Liver (tissue), 9 donors: Measurements from ENCODE around the gene GALNT9. TPM values are rescaled to one million over a fixed set of nuclear protein-coding genes. Genes with fewer than 3 reads are reported as not detected.

Experiments used
- DNase-seq: peaks from one replicate; pipeline ENCODE4 v3.0.0-alpha.2; 2017; ENCODE audit warnings: low spot score
- H3K27ac ChIP-seq, 2 donors: one replicate each; pipeline ENCODE4 v1.7.0; 2013; ENCODE audit warnings: inconsistent platforms in 2 of 2, low read length in 2 of 2, control low read depth in 1 of 2, low read depth in 1 of 2, mild to moderate bottlenecking in 1 of 2
- H3K27me3 ChIP-seq, 4 donors: one replicate each; pipeline versions ENCODE4 v1.6.1 to v1.7.0; 2013; ENCODE audit warnings: low read length in 3 of 4, inconsistent platforms in 1 of 4, mild to moderate bottlenecking in 1 of 4, moderate library complexity in 1 of 4; ENCODE audit not compliant: control insufficient read depth in 4 of 4, insufficient read depth in 4 of 4
- H3K36me3 ChIP-seq, 4 donors: one replicate each; pipeline versions ENCODE4 v1.6.1 to v1.7.0; 2013; ENCODE audit warnings: low read length in 3 of 4, mild to moderate bottlenecking in 3 of 4, low read depth in 1 of 4, moderate library complexity in 1 of 4; ENCODE audit not compliant: control insufficient read depth in 4 of 4, insufficient read depth in 3 of 4
- H3K4me1 ChIP-seq, 4 donors: one replicate each; pipeline versions ENCODE4 v1.6.1 to v1.7.0; 2013; ENCODE audit warnings: low read length in 3 of 4, mild to moderate bottlenecking in 3 of 4, moderate library complexity in 1 of 4; ENCODE audit not compliant: control insufficient read depth in 4 of 4, insufficient read depth in 4 of 4
- H3K4me3 ChIP-seq, 3 donors: one replicate each; pipeline versions ENCODE4 v1.6.1 to v1.7.0; 2013; ENCODE audit warnings: low read length in 3 of 3, control low read depth in 1 of 3, low read depth in 1 of 3, mild to moderate bottlenecking in 1 of 3
- H3K9ac ChIP-seq, 2 donors: one replicate each; pipeline ENCODE4 v1.7.0; 2013; ENCODE audit warnings: low read length in 2 of 2, mild to moderate bottlenecking in 2 of 2, moderate library complexity in 2 of 2, control low read depth in 1 of 2, low read depth in 1 of 2
- H3K9me3 ChIP-seq, 4 donors: one replicate each; pipeline versions ENCODE4 v1.6.1 to v1.7.0; 2013; ENCODE audit warnings: low read length in 3 of 4; ENCODE audit not compliant: control insufficient read depth in 4 of 4
- ATF3 ChIP-seq: IDR thresholded peaks from 2 replicates; pipeline ENCODE4 v1.6.1; 2016; ENCODE audit warnings: antibody characterized with exemption
- EGR1 ChIP-seq, 2 donors: IDR thresholded peaks; 2 replicates each; pipeline ENCODE4 v1.6.1; 2016 to 2018; ENCODE audit warnings: antibody characterized with exemption in 2 of 2, low read depth in 2 of 2
- FOXA1 ChIP-seq: IDR thresholded peaks from 2 replicates; pipeline ENCODE4 v1.6.1; 2016; ENCODE audit warnings: antibody characterized with exemption
- FOXA2 ChIP-seq: IDR thresholded peaks from 2 replicates; pipeline ENCODE4 v1.6.1; 2016; ENCODE audit warnings: antibody characterized with exemption
- GABPA ChIP-seq, 2 donors: IDR thresholded peaks in 1 of 2; conservative IDR thresholded peaks in 1 of 2; 2 replicates each; pipeline ENCODE4 v1.6.1; 2016; ENCODE audit warnings: antibody characterized with exemption in 2 of 2, mild to moderate bottlenecking in 1 of 2, moderate library complexity in 1 of 2
- HNF4A ChIP-seq, 2 donors: conservative IDR thresholded peaks; 2 replicates each; pipeline ENCODE4 v1.6.1; 2016; ENCODE audit warnings: antibody characterized with exemption in 2 of 2, mild to moderate bottlenecking in 2 of 2
- HNF4G ChIP-seq: IDR thresholded peaks from 2 replicates; pipeline ENCODE4 v1.6.1; 2016; ENCODE audit warnings: antibody characterized with exemption
- JUND ChIP-seq, 2 donors: IDR thresholded peaks; 2 replicates each; pipeline ENCODE4 v1.6.1; 2016; ENCODE audit warnings: antibody characterized with exemption in 2 of 2
- MAX ChIP-seq: IDR thresholded peaks from 2 replicates; pipeline ENCODE4 v1.6.1; 2016; ENCODE audit warnings: antibody characterized with exemption
- NR2F2 ChIP-seq: IDR thresholded peaks from 2 replicates; pipeline ENCODE4 v1.6.1; 2016; ENCODE audit warnings: antibody characterized with exemption
- RAD21 ChIP-seq, 2 donors: IDR thresholded peaks; 2 replicates each; pipeline ENCODE4 v1.6.1; 2016; ENCODE audit warnings: antibody characterized with exemption in 2 of 2, mild to moderate bottlenecking in 2 of 2
- REST ChIP-seq: IDR thresholded peaks from 2 replicates; pipeline ENCODE4 v1.6.1; 2016; ENCODE audit warnings: antibody characterized with exemption, mild to moderate bottlenecking
- RXRA ChIP-seq, 2 donors: IDR thresholded peaks; 2 replicates each; pipeline ENCODE4 v1.6.1; 2017 to 2018; ENCODE audit warnings: antibody characterized with exemption in 2 of 2, mild to moderate bottlenecking in 1 of 2
- SP1 ChIP-seq: IDR thresholded peaks from 2 replicates; pipeline ENCODE4 v1.6.1; 2018; ENCODE audit warnings: antibody characterized with exemption, mild to moderate bottlenecking
- TAF1 ChIP-seq: conservative IDR thresholded peaks from 2 replicates; pipeline ENCODE4 v1.6.1; 2016; ENCODE audit warnings: antibody characterized with exemption, mild to moderate bottlenecking
- YY1 ChIP-seq: IDR thresholded peaks from 2 replicates; pipeline ENCODE4 v1.6.1; 2016; ENCODE audit warnings: antibody characterized with exemption, mild to moderate bottlenecking
- WGBS: extraction: QIAGEN DNeasy Blood & Tissue Kit; methylation state at CpG from one replicate; pipeline ENCODE4 v1.1.7; 2013; 5-methylcytosine and 5-hydroxymethylcytosine counted together
- polyA plus RNA-seq, 2 donors: library from polyadenylated mRNA; stranded (reverse) in 1 of 2; unstranded in 1 of 2; fragments of 200-250 nt in 1 of 2; fragments of >200 nt in 1 of 2; fragmentation: Nextera tagmentation in 1 of 2; extraction: Ambion mirVana in 1 of 2; gene quantifications; one replicate each; pipeline versions ENCODE4 v1.2.1 to v1.2.3, GENCODE V29; 2013 to 2015
- total RNA-seq, 2 donors: library from RNA; depleted of rRNA; stranded (reverse); fragments of >200 nt; gene quantifications; one replicate each; pipeline ENCODE4 v1.2.3, GENCODE V29; 2014
- TF ChIP-seq, protein P1 (sequence below): fragments of 150-350 bp; IDR thresholded peaks from 2 replicates; pipeline ENCODE4 v1.5.1; 2017; ENCODE audit warnings: improper control_type of control experiment, low read depth, low read length; ENCODE audit not compliant: missing input control
- TF ChIP-seq, protein P2 (sequence below): IDR thresholded peaks from 2 replicates; pipeline ENCODE4 v1.6.1; 2016; ENCODE audit warnings: antibody characterized with exemption
- donor health status: healthy.
- donor health status: healthy.
- donor health status: healthy.
- donor health status: healthy.
- donor health status: healthy.

The GALNT9 gene
- total and polyA plus RNA-seq, 4 donors = 0.05 to 0.25 (median 0.09) TPM; not detected in 1

GRCh38 chr12:132199526-132200319, 129.7 kb downstream of the GALNT9 start:
- no peak for DNase-seq
- no peak overlapping the region for H3K4me3 ChIP-seq
- 74% methylated on average over 24 of the region's 24 CpGs for WGBS
- no peak overlapping the region for H3K9ac ChIP-seq
- TF ChIP-seq RXRA (IDR thresholded peaks at IDR 0.05) (no peak), REST (no peak), YY1 (no peak), FOXA1 (no peak), RAD21 (IDR thresholded peaks at IDR 0.05) (no peak), JUND (IDR thresholded peaks at IDR 0.05) (no peak), NR2F2 (no peak), EGR1 (IDR thresholded peaks at IDR 0.05; ENCODE audit: low read depth in 2 of 2) (no peak), ATF3 (no peak), MAX (no peak), TAF1 (no peak)
- peaks cover 0 to 3% (median 0%) of the 10 kb centered on the region in 4 donors for H3K27me3 ChIP-seq
- no peaks in the 10 kb centered on the region for H3K4me1 ChIP-seq
- no peaks in the 10 kb centered on the region for H3K36me3 ChIP-seq
- no peaks in the 10 kb centered on the region for H3K9me3 ChIP-seq
- H3K27ac ChIP-seq = no peak overlapping the region

- no peaks in the 10 kb centered on the region for H3K4me1 ChIP-seq
- DNase-seq = no peak
- no peaks in the 10 kb centered on the region for H3K27me3 ChIP-seq
- H3K36me3 ChIP-seq = no peaks in the 10 kb centered on the region
- H3K9me3 ChIP-seq = peaks cover 0 to 4% (median 3%) of the 10 kb centered on the region in 4 donors
- TF ChIP-seq RAD21 (IDR thresholded peaks at IDR 0.05) (no peak), TAF1 (no peak), FOXA1 (no peak), REST (no peak), HNF4A (conservative IDR thresholded peaks at IDR 0.05) (no peak), SP1 (no peak), GABPA (IDR thresholded peaks at IDR 0.05 in 1 of 2, conservative IDR thresholded peaks at IDR 0.05 in 1 of 2) (no peak), EGR1 (IDR thresholded peaks at IDR 0.05; ENCODE audit: low read depth in 2 of 2) (no peak), YY1 (no peak), ATF3 (no peak), JUND (IDR thresholded peaks at IDR 0.05) (no peak), FOXA2 (no peak), RXRA (IDR thresholded peaks at IDR 0.05) (no peak), HNF4G (no peak), NR2F2 (no peak), MAX (no peak)
- TF ChIP-seq, protein P1, sequence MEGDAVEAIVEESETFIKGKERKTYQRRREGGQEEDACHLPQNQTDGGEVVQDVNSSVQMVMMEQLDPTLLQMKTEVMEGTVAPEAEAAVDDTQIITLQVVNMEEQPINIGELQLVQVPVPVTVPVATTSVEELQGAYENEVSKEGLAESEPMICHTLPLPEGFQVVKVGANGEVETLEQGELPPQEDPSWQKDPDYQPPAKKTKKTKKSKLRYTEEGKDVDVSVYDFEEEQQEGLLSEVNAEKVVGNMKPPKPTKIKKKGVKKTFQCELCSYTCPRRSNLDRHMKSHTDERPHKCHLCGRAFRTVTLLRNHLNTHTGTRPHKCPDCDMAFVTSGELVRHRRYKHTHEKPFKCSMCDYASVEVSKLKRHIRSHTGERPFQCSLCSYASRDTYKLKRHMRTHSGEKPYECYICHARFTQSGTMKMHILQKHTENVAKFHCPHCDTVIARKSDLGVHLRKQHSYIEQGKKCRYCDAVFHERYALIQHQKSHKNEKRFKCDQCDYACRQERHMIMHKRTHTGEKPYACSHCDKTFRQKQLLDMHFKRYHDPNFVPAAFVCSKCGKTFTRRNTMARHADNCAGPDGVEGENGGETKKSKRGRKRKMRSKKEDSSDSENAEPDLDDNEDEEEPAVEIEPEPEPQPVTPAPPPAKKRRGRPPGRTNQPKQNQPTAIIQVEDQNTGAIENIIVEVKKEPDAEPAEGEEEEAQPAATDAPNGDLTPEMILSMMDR = no peak
- TF ChIP-seq, protein P2, sequence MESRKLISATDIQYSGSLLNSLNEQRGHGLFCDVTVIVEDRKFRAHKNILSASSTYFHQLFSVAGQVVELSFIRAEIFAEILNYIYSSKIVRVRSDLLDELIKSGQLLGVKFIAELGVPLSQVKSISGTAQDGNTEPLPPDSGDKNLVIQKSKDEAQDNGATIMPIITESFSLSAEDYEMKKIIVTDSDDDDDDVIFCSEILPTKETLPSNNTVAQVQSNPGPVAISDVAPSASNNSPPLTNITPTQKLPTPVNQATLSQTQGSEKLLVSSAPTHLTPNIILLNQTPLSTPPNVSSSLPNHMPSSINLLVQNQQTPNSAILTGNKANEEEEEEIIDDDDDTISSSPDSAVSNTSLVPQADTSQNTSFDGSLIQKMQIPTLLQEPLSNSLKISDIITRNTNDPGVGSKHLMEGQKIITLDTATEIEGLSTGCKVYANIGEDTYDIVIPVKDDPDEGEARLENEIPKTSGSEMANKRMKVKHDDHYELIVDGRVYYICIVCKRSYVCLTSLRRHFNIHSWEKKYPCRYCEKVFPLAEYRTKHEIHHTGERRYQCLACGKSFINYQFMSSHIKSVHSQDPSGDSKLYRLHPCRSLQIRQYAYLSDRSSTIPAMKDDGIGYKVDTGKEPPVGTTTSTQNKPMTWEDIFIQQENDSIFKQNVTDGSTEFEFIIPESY = no peak
- H3K4me3 ChIP-seq = no peak overlapping the region
- no peak overlapping the region for H3K27ac ChIP-seq
- 76% methylated on average over 18 of the region's 18 CpGs for whole genome bisulfite sequencing
- no peak overlapping the region for H3K9ac ChIP-seq
Measured at GRCh38 chr12:132199101-132199500, 130.3 kb downstream of the GALNT9 start.
